ENCODE measurements around the gene SCAANT1.

DNA sequence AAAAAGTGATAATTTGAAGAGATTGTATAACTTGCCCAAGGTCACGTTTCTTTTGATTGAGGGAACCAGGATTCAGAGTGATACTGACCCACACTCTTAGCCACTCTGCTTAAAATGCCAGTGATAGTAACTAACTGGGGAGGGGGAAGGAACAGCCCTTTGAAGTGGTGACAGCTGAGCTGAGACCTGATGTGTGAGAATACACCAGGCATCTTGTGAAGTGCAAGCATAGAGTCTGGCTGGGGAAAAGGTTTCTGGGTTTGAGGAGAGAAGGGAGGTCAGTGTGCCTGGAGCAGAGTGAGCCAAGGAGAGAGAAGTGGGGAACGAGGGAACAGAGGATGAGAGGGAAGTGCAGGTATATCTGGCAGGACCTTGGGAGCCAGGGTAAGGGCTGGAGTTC, 35.4 kb upstream of the SCAANT1 start:
- TF ChIP-seq MYC (IDR thresholded peaks at IDR 0.05; ENCODE audit: low read depth, low read length) = no peak
- TF ChIP-seq, protein P1, sequence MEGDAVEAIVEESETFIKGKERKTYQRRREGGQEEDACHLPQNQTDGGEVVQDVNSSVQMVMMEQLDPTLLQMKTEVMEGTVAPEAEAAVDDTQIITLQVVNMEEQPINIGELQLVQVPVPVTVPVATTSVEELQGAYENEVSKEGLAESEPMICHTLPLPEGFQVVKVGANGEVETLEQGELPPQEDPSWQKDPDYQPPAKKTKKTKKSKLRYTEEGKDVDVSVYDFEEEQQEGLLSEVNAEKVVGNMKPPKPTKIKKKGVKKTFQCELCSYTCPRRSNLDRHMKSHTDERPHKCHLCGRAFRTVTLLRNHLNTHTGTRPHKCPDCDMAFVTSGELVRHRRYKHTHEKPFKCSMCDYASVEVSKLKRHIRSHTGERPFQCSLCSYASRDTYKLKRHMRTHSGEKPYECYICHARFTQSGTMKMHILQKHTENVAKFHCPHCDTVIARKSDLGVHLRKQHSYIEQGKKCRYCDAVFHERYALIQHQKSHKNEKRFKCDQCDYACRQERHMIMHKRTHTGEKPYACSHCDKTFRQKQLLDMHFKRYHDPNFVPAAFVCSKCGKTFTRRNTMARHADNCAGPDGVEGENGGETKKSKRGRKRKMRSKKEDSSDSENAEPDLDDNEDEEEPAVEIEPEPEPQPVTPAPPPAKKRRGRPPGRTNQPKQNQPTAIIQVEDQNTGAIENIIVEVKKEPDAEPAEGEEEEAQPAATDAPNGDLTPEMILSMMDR (IDR thresholded peaks at IDR 0.05; ENCODE audit: low read depth, low read length) = no peak
